ENCODE measurements around the gene MS4A1. TPM values are rescaled to one million over a fixed set of nuclear protein-coding genes. Genes with fewer than 3 reads are reported as not detected.

The MS4A1 gene
- total RNA-seq, 1 experiment from 2014 or later, result not detected

- ChIA-PET CTCF (no interaction called here), POLR2A (ENCODE audit: unreplicated experiment) (no interaction called here)
- no TSS peak for BruUV-seq (replicated peaks)
- H4K20me1 ChIP-seq (ENCODE audit: insufficient read depth), result no peaks in the 10 kb centered on the region
- H3F3A ChIP-seq (ENCODE audit: insufficient read depth, low read depth), result no peaks in the 10 kb centered on the region
- H3K9me2 ChIP-seq (ENCODE audit: insufficient read depth), result no peaks in the 10 kb centered on the region
- no peak for DNase-seq
- no peak overlapping the region for H2AFZ ChIP-seq
- no peaks in the 10 kb centered on the region for H3K27me3 ChIP-seq (ENCODE audit: insufficient read depth, low read depth)
- H3K27ac ChIP-seq, result no peak overlapping the region
- no peaks in the 10 kb centered on the region for H3K36me3 ChIP-seq (ENCODE audit: low read depth)
- no peak overlapping the region for H3K4me2 ChIP-seq
- intact Hi-C loops (cut with micrococcal nuclease; ENCODE audit: unreplicated experiment), result loop anchor here (10.0 kb wide), 1 partner anchor 54 kb away; no protein-coding TSS in a partner anchor
- TF ChIP-seq EZH2 (IDR thresholded peaks at IDR 0.05; ENCODE audit: low read depth) (no peak), CTCF (conservative IDR thresholded peaks at IDR 0.05) (no peak)
- H3K4me3 ChIP-seq, result no peak overlapping the region
- H3K4me1 ChIP-seq (replicated peaks; ENCODE audit: insufficient read depth), result no peaks in the 10 kb centered on the region
- no peaks in the 10 kb centered on the region for H3K9me3 ChIP-seq (ENCODE audit: insufficient read depth, low read depth)
- H3K79me2 ChIP-seq (ENCODE audit: low read depth), result no peaks in the 10 kb centered on the region
Observed at GRCh38 chr11:60468829-60469228, 13.2 kb downstream of the MS4A1 start.

- Histone ChIP-seq H3K27me3 (ENCODE audit: insufficient read depth, low read depth) (no peaks in the 10 kb centered on the region), H3K4me3 (no peak overlapping the region), H3K27ac (no peak overlapping the region), H3K36me3 (ENCODE audit: low read depth) (no peaks in the 10 kb centered on the region), H3K9me2 (ENCODE audit: insufficient read depth) (no peaks in the 10 kb centered on the region), H4K20me1 (ENCODE audit: insufficient read depth) (no peaks in the 10 kb centered on the region), H3K4me1 (replicated peaks; ENCODE audit: insufficient read depth) (no peaks in the 10 kb centered on the region), H3K79me2 (ENCODE audit: low read depth) (no peaks in the 10 kb centered on the region), H3K9me3 (ENCODE audit: insufficient read depth, low read depth) (no peaks in the 10 kb centered on the region), H3F3A (ENCODE audit: insufficient read depth, low read depth) (no peaks in the 10 kb centered on the region), H3K4me2 (no peak overlapping the region), H2AFZ (no peak overlapping the region)
- no peak for DNase-seq
- ChIA-PET CTCF (no interaction called here), POLR2A (ENCODE audit: unreplicated experiment) (no interaction called here)
- intact Hi-C loops (cut with micrococcal nuclease; ENCODE audit: unreplicated experiment), result loop anchor here (10.0 kb wide), 1 partner anchor 55 kb away; no protein-coding TSS in a partner anchor
- BruUV-seq (replicated peaks), result no TSS peak
- TF ChIP-seq EZH2 (IDR thresholded peaks at IDR 0.05; ENCODE audit: low read depth) (no peak), CTCF (conservative IDR thresholded peaks at IDR 0.05) (no peak)
Observed at GRCh38 chr11:60469723-60470122, 14.1 kb downstream of the MS4A1 start.

GRCh38 chr11:60477035-60477445 is 21.4 kb downstream of the MS4A1 start:
- BruUV-seq (replicated peaks), result no TSS peak

More at GRCh38 chr11:60477035-60477445, 21.4 kb downstream of the MS4A1 start:
- H3K9me3 ChIP-seq (ENCODE audit: insufficient read depth, low read depth), result no peaks in the 10 kb centered on the region
- intact Hi-C loops (cut with micrococcal nuclease; ENCODE audit: unreplicated experiment), result no loop called here
- no peak overlapping the region for H3K27ac ChIP-seq
- 0 out of 2 replicates have a peak, but pooled peaks cover 3% of the 10 kb centered on the region for H3K27me3 ChIP-seq (ENCODE audit: insufficient read depth, low read depth)
- no peaks in the 10 kb centered on the region for H3F3A ChIP-seq (ENCODE audit: insufficient read depth, low read depth)
- no peaks in the 10 kb centered on the region for H3K79me2 ChIP-seq (ENCODE audit: low read depth)
- H3K4me3 ChIP-seq, result no peak overlapping the region
- H2AFZ ChIP-seq, result no peak overlapping the region
- TF ChIP-seq CTCF (conservative IDR thresholded peaks at IDR 0.05) (no peak), EZH2 (IDR thresholded peaks at IDR 0.05; ENCODE audit: low read depth) (no peak)
- no peaks in the 10 kb centered on the region for H3K36me3 ChIP-seq (ENCODE audit: low read depth)
- ChIA-PET POLR2A (ENCODE audit: unreplicated experiment) (no interaction called here), CTCF (interaction anchor here (0.7 kb wide), 1 partner anchor 120 kb away, joined by 11 read pairs; no protein-coding TSS in a partner anchor)
- no peak for DNase-seq
- H3K9me2 ChIP-seq (ENCODE audit: insufficient read depth), result 0 out of 2 replicates have a peak, but pooled peaks cover 6% of the 10 kb centered on the region
- H3K4me1 ChIP-seq (replicated peaks; ENCODE audit: insufficient read depth), result no peaks in the 10 kb centered on the region
- H3K4me2 ChIP-seq, result no peak overlapping the region
- H4K20me1 ChIP-seq (ENCODE audit: insufficient read depth), result no peaks in the 10 kb centered on the region
